ENCODE measurements around the gene PPP2R5A. TPM values are rescaled to one million over a fixed set of nuclear protein-coding genes. Genes with fewer than 3 reads are reported as not detected.

PPP2R5A gene
- total RNA-seq, 2 experiments from 2014 or later: 28.0 to 36.0 TPM

DNA sequence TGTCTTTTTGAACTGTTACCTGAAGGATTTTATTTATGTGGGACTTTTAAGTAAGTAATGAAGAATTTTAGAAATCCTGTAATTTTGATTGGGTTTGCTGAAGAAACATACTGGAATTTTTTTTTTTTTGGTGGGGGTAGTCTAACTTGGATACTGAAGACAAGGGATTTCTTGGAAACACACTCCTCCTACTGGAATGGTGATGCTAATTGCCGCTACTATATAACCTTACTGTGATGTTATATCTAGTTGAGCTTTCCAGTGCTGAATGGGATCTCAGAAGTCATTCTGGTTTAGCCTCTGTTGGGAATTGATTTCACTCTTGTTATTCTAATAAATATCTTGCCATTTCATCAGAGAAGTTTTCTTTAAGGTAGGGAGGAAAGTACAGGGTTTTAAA is 8.4 kb downstream of the PPP2R5A start:
- H3K4me2 ChIP-seq (ENCODE audit: low read length): no peak overlapping the region
- intact Hi-C loops (cut with micrococcal nuclease; ENCODE audit: unreplicated experiment): no loop called here
- CTCF ChIA-PET (ENCODE audit: unreplicated experiment): no interaction called here
- TF ChIP-seq, protein P1, sequence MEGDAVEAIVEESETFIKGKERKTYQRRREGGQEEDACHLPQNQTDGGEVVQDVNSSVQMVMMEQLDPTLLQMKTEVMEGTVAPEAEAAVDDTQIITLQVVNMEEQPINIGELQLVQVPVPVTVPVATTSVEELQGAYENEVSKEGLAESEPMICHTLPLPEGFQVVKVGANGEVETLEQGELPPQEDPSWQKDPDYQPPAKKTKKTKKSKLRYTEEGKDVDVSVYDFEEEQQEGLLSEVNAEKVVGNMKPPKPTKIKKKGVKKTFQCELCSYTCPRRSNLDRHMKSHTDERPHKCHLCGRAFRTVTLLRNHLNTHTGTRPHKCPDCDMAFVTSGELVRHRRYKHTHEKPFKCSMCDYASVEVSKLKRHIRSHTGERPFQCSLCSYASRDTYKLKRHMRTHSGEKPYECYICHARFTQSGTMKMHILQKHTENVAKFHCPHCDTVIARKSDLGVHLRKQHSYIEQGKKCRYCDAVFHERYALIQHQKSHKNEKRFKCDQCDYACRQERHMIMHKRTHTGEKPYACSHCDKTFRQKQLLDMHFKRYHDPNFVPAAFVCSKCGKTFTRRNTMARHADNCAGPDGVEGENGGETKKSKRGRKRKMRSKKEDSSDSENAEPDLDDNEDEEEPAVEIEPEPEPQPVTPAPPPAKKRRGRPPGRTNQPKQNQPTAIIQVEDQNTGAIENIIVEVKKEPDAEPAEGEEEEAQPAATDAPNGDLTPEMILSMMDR (conservative IDR thresholded peaks at IDR 0.05; ENCODE audit: low read length): no peak
- TF ChIP-seq EZH2phosphoT487 (IDR thresholded peaks at IDR 0.05; ENCODE audit: borderline replicate concordance, low read depth, low read length): no peak
- no peaks in the 10 kb centered on the region for H3K9me3 ChIP-seq (ENCODE audit: low read length)
- DNase-seq (ENCODE audit: low spot score): no peak
- H3K9me2 ChIP-seq (ENCODE audit: insufficient read depth, low read length): no peaks in the 10 kb centered on the region
- H3K4me1 ChIP-seq (ENCODE audit: insufficient read depth, low read length, poor library complexity, severe bottlenecking): peaks cover 40% of the 10 kb centered on the region
- POLR2A ChIA-PET: interaction anchor here (0.7 to 1.5 kb wide), 3 partner anchors 9 to 60 kb away, joined by 3 to 4 read pairs (median 4); no protein-coding TSS in a partner anchor
- peaks cover 90% of the 10 kb centered on the region for H3K79me2 ChIP-seq (ENCODE audit: insufficient read depth, low read depth, low read length)
- H4K20me1 ChIP-seq (ENCODE audit: insufficient read depth, low read length): peaks cover 48% of the 10 kb centered on the region
- peaks cover 2% of the 10 kb centered on the region; the same call in 1 of the 2 replicates for H3K36me3 ChIP-seq (ENCODE audit: insufficient read depth, low read length)
- BruUV-seq (replicated peaks): no TSS peak
- H3K4me3 ChIP-seq (ENCODE audit: low read depth, low read length, poor library complexity, severe bottlenecking): no peak overlapping the region
- H2AFZ ChIP-seq (ENCODE audit: low read length): no peak overlapping the region
- H3K27ac ChIP-seq (ENCODE audit: low read depth, low read length, poor library complexity, severe bottlenecking): no peak overlapping the region

DNA sequence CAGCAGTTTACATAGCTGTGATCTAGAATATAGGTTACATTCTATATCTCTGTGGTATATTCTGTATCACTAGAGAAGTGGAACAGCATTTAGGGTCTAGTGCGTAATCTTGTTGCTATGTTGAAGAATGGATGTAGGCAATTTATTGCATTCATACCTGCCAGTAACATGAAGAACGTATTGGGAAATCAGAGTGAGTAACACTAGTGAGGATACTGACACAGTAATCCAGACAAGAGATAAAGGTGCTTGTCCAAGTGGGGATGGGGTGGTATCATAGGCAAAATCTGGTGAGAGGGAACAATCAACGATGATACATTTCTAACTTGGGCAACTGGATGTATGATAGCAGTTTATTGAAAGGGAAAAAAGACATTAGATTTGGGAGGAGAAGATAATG is 9.8 kb downstream of the PPP2R5A start:
- ChIA-PET CTCF (ENCODE audit: unreplicated experiment) (no interaction called here), POLR2A (interaction anchor here (1.0 to 1.1 kb wide), 2 partner anchors 9 to 17 kb away, joined by 4 read pairs; no protein-coding TSS in a partner anchor)
- Histone ChIP-seq H3K27ac (ENCODE audit: low read depth, low read length, poor library complexity, severe bottlenecking) (no peak overlapping the region), H3K9me2 (ENCODE audit: insufficient read depth, low read length) (no peaks in the 10 kb centered on the region), H4K20me1 (ENCODE audit: insufficient read depth, low read length) (peaks cover 42% of the 10 kb centered on the region), H3K4me1 (ENCODE audit: insufficient read depth, low read length, poor library complexity, severe bottlenecking) (peaks cover 26% of the 10 kb centered on the region), H3K9me3 (ENCODE audit: low read length) (no peaks in the 10 kb centered on the region), H2AFZ (ENCODE audit: low read length) (no peak overlapping the region), H3K4me3 (ENCODE audit: low read depth, low read length, poor library complexity, severe bottlenecking) (no peak overlapping the region), H3K79me2 (ENCODE audit: insufficient read depth, low read depth, low read length) (peaks cover 85% of the 10 kb centered on the region), H3K4me2 (ENCODE audit: low read length) (no peak overlapping the region), H3K36me3 (ENCODE audit: insufficient read depth, low read length) (no peaks in the 10 kb centered on the region; the same call in 1 of the 2 replicates)
- no peak for TF ChIP-seq EZH2phosphoT487 (IDR thresholded peaks at IDR 0.05; ENCODE audit: borderline replicate concordance, low read depth, low read length)
- TF ChIP-seq, protein P1 (conservative IDR thresholded peaks at IDR 0.05; ENCODE audit: low read length): no peak
- intact Hi-C loops (cut with micrococcal nuclease; ENCODE audit: unreplicated experiment): no loop called here
- no peak for DNase-seq (ENCODE audit: low spot score)
- no TSS peak for BruUV-seq (replicated peaks)

DNA sequence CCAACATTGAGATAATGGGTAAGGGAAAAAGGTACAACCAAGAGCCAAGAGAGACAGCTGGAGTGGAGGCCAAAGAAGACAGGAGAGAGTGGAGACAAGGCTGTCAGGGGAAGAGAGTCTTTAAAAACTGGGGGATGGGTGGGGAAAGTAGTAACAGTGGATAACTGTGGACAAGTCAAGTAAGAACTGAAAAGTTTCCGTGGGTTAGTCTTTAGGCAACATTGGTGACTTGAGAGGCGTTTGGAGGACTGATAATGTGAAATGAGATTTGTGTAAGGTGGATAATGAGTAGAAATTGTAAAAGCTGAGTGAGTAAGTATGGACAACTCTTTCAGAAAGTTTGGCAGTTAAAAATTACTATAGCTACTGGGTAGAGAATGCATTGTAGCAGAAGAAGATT is 10.4 kb downstream of the PPP2R5A start:
- CTCF ChIA-PET (ENCODE audit: unreplicated experiment): no interaction called here
- Histone ChIP-seq H3K36me3 (ENCODE audit: insufficient read depth, low read length) (no peaks in the 10 kb centered on the region; the same call in 1 of the 2 replicates), H3K4me1 (ENCODE audit: insufficient read depth, low read length, poor library complexity, severe bottlenecking) (peaks cover 20% of the 10 kb centered on the region), H3K27ac (ENCODE audit: low read depth, low read length, poor library complexity, severe bottlenecking) (no peak overlapping the region), H3K4me2 (ENCODE audit: low read length) (no peak overlapping the region), H3K9me3 (ENCODE audit: low read length) (no peaks in the 10 kb centered on the region), H3K9me2 (ENCODE audit: insufficient read depth, low read length) (no peaks in the 10 kb centered on the region), H2AFZ (ENCODE audit: low read length) (no peak overlapping the region), H3K4me3 (ENCODE audit: low read depth, low read length, poor library complexity, severe bottlenecking) (no peak overlapping the region), H4K20me1 (ENCODE audit: insufficient read depth, low read length) (peaks cover 38% of the 10 kb centered on the region), H3K79me2 (ENCODE audit: insufficient read depth, low read depth, low read length) (peaks cover 85% of the 10 kb centered on the region)
- no peak for DNase-seq (ENCODE audit: low spot score)
- intact Hi-C loops (cut with micrococcal nuclease; ENCODE audit: unreplicated experiment): no loop called here
- no TSS peak for BruUV-seq (replicated peaks)
- TF ChIP-seq, protein P1 (conservative IDR thresholded peaks at IDR 0.05; ENCODE audit: low read length): no peak
- TF ChIP-seq EZH2phosphoT487 (IDR thresholded peaks at IDR 0.05; ENCODE audit: borderline replicate concordance, low read depth, low read length): no peak
- POLR2A ChIA-PET: interaction anchor here (0.5 to 0.7 kb wide), 2 partner anchors 121 to 445 kb away, joined by 3 read pairs; no protein-coding TSS in a partner anchor
